SK-N-MC (cell line): Measurements from ENCODE around the gene HYAL1.

Experiments used
- EZH2 ChIP-seq: fragments of 200-600 bp; sonication (generic); IDR thresholded peaks from one replicate; pipeline ENCODE4 v1.6.1; 2017; ENCODE audit warnings: antibody characterized with exemption
- FOXP2 ChIP-seq: optimal IDR thresholded peaks from 2 replicates; pipeline ENCODE3; 2011; ENCODE audit warnings: mild to moderate bottlenecking, moderate library complexity; ENCODE audit not compliant: insufficient read depth; ENCODE audit errors: extremely low read length, control extremely low read depth
- POLR2AphosphoS5 ChIP-seq: IDR thresholded peaks from 2 replicates; pipeline ENCODE4 v1.6.1; 2012; ENCODE audit warnings: mild to moderate bottlenecking, low read depth, low read length, borderline replicate concordance

DNA sequence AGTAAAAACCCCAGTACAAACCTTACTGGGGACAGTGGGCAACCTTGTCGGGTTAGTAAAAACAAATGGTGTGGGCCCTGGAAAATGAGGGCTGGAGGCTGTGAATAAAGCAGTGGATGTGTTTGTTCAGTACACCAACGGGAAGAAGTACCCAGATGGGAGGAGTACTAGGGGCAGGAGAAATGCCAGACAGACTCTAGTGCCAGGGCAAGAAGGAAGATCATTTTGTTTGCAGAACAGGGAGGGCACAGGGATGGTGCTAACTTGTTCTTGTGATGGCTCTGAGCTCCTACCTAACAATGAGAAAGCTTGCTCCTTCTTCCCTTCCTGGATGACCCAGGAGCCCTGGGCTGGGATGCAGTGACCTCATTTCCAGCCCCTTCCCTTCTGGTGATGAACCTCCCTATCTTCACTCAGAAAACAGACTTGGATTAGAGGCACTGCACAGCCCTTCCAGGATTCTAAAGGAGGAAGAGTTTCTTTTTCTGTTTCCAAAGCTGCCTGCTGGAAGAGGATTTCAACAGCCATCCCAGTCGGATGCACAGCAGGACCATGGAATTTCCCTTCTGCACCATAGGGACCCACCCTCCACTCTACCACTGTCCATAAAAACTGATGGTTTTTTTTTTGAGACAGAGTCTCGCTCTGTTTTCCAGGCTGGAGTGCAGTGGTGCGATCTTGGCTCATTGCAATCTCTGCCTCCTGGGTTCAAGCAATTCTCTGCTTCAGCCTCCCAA, 31.1 kb upstream of the HYAL1 start:
- TF ChIP-seq POLR2AphosphoS5 (no peak), EZH2 (no peak), FOXP2 (no peak)
